ENCODE results near the gene NMS.

- TF ChIP-seq CTCF (IDR thresholded peaks at IDR 0.05; ENCODE audit: low read length) (no peak), EZH2 (IDR thresholded peaks at IDR 0.05; ENCODE audit: borderline replicate concordance, low read length) (no peak)
Observed at GRCh38 chr2:100429726-100430125, 40.6 kb upstream of the NMS start.
